Measurements from ENCODE around the gene TNS1. TPM values are rescaled to one million over a fixed set of nuclear protein-coding genes. Genes with fewer than 3 reads are reported as not detected.

TNS1 gene
- total RNA-seq, 2 donors from 2014 or later, result 27.8 to 149 TPM

DNA sequence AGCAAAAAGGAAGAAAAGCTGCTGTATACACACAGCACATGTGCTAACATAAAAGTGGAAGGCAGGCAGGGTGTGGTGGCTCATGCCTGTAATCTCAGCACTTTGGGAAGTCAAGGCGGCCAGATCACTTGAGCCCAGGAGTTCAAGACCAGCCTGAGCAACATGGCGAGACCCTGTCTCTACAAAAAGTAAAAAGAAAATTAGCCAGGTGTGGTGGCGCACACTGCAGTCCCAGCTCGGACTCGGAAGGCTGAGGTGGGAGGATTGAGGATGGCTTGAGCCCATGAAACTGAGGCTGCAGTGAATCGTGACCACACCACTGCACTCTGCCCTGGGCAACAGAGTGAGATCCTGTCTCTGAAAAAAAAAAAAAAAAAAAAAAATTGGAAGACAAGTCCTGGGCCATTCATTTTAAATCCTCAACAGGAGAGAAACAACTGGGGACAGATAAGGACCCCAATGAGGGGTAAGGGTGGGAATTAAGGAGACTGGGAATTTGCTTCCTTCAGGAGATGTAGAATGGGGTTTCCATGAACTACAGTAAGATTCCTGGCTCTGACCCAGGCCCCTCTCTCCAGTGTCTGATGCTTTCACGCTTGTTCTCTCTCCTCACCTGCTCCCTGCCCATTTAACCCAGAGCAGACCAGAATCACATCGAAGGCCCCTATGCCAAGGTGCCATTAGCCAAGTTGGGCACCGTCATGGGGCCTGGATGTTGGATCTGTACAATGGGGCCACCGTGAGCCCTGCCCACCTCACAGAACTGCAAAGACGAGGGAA is 29.6 kb downstream of the TNS1 start:
- ATAC-seq (no peak), DNase-seq (no peak)

DNA sequence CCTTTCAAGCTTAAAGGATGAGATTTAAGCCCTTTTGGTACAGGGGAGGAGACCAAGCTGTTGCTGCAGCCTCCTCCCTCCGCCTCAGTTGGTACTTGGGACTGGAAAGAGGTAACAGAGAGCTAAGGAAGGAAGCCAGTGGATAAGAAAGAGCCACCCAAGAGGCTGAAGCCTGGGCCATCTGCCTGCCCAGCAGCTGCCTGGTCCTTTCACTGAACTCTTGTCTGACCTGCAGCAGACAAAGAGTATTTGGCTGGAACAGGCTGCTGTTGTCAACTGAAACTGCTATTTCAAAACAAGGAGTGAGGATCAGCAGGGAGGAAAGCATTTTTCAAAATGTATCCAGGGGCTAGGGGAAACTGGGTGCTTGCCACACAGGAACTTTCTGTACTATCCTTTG is 30.3 kb downstream of the TNS1 start:
- ATAC-seq (no peak), DNase-seq (no peak)
- intact Hi-C loops (cut with DNase I, micrococcal nuclease), result no loop called here

More for the DNA sequence above, 29.6 kb downstream of the TNS1 start:
- intact Hi-C loops (cut with DNase I, micrococcal nuclease), result no loop called here

DNA sequence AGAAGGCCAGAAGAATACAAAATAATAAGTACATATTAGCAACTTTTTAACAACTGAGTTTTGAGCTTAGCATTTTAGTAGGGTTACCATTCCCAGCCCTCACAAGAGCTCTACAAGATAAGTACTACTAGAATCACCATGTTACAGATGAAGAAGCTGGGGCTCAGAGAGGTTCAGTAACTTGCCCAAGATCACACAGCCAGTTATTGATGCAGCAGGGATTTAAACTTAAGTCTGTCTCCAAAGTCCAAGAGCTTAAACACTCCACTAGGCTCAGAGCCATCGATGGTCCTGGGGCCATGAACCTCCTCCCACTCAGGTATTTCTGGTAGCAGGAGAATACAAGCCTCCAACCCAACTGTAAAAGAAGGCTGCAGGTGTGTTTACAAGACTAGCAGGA is 30.8 kb downstream of the TNS1 start:
- intact Hi-C loops (cut with DNase I, micrococcal nuclease), result no loop called here
- ATAC-seq, result no peak
- no peak for DNase-seq

- DNase-seq (no peak), ATAC-seq (no peak)
- intact Hi-C loops (cut with DNase I, micrococcal nuclease), result no loop called here
Measured at GRCh38 chr2:217971166-217971565, 31.6 kb downstream of the TNS1 start.

GRCh38 chr2:217970206-217970605 is 32.6 kb downstream of the TNS1 start:
- ATAC-seq (no peak), DNase-seq (no peak)
- intact Hi-C loops (cut with DNase I, micrococcal nuclease), result no loop called here

GRCh38 chr2:217969588-217969987 is 33.2 kb downstream of the TNS1 start:
- no peak for DNase-seq
- ATAC-seq, result no peak
- intact Hi-C loops (cut with DNase I, micrococcal nuclease), result no loop called here

DNA sequence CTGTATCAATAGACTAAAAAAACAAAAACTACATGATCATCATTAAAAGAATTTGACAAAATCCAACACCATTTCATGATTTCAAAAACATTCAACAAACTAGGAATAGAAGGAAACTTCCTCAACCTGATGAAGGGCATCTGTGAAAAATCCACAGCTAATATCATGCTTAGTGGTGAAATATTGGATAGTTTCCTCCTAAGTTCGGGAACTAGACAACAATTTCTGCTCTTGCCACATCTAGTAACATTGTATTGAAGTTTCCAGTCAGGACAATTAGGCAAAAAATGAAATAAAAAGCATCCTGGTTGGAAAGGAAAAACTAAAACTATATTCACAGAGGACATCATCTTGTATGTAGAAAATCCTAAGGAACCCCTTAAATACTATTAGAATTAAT is 34.8 kb downstream of the TNS1 start:
- no peak for DNase-seq
- no peak for ATAC-seq
- intact Hi-C loops (cut with DNase I, micrococcal nuclease), result no loop called here

GRCh38 chr2:217966423-217967070 is 36.2 kb downstream of the TNS1 start:
- DNase-seq, result peak in 1 of 2 donors; percentile 28
- ATAC-seq, result no peak
- intact Hi-C loops (cut with DNase I, micrococcal nuclease), result no loop called here

DNA sequence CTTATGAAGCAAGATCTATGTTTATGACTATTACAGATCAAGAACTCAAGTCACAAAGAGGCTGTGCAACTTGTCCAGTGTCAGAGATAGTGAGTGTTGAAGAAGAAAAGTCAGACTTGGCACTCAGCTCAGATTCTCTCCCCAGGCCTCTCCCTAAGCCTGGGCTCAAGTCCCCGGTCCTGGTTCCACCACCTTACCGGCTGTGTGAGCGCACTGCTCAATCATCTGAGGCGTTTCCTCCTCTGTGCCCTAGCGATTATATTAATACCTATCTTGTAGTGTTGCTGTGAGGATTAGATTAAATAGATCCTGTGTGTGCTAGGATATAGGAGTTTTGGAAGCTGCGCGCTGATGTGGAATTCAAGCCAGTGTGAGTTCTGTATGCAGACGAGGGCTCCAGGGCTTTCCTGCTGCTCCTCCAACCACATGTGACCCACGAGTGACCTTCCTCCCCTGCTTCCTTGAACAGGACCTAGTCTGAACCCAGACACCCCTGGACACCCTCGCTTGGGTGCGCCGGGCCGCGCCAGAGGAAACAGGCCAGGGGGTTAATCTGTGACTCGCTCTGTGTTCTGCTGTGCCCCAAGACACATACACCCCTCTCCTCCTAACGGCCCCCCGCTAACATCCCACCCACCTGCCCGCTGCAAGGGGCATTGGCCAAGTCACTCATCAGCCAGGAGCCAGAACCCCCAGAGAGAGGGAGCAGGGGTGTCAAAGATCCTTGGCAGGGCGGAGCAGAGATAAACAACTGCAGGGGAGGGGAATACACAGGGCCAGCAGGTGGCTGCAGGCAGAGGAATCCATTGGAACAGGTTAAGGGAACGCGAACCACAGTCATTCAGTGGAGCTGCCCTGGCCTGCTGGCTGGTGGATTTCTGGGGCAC is 38.3 kb downstream of the TNS1 start:
- ATAC-seq, result no peak
- intact Hi-C loops (cut with DNase I, micrococcal nuclease), result no loop called here
- peak in 1 of 2 donors; percentile 22 for DNase-seq

GRCh38 chr2:217960351-217960750 is 42.4 kb downstream of the TNS1 start:
- DNase-seq (no peak), ATAC-seq (no peak)
- intact Hi-C loops (cut with DNase I, micrococcal nuclease), result no loop called here

DNA sequence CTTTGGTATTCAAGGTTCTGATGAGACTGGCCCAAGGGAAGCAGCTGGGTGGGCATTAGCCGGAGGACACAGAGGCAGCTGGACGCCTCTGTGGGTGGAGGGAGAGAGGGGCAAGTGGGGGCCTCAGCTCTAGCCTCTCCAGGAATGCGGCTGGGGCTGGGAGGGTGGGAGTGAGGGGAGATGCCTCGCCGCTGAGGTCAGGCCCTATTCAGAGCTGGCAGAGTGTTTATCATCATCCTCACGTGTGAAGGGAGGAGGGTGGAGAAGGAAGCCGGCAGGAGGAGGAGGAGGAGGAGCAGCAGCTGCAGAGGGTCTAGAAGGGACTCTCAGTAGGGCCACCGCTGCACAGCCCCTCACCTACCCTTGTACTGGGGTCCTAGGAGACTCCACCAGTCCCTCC is 43.1 kb downstream of the TNS1 start:
- DNase-seq (peak in 1 of 2 donors; percentile 24), ATAC-seq (no peak)
- intact Hi-C loops (cut with DNase I, micrococcal nuclease), result no loop called here

GRCh38 chr2:217958884-217959225 is 43.9 kb downstream of the TNS1 start:
- ATAC-seq (no peak), DNase-seq (no peak)
- intact Hi-C loops (cut with DNase I, micrococcal nuclease), result no loop called here

DNA sequence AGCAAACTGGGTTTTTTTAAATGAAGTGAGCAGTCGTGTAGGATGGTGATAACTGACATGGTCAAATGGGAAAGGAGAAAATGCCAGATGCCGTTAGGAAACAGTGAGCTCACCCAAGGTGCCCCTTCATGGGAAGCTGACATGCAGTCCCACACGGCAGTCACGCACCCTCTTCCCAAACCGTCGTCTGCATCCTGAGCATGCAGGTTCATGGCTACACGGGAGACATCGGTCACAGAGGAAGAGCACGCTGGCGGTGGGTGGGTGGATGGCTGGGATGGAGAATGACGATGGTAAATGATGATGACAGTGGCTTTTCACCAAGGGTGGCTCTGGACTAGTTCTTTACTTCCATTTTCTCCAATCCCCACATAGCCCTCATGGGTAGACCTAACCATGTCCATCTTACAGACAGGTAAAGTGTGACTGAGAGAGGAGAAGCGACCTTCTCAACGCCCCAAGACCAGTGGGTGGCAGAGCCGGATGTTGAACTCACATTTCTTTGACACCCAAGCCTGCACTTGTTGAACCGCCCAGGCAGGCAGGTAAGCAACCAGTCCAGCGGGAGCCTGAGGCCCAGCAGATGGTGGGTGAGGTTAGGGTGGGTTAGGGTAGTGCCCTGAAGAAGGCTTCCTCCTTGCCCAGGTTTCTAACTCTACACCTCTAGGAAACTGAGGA is 44.5 kb downstream of the TNS1 start:
- DNase-seq (no peak), ATAC-seq (no peak)
- intact Hi-C loops (cut with DNase I, micrococcal nuclease), result no loop called here

- ATAC-seq (peak; percentile 27), DNase-seq (peak; percentile 9 to 67)
- intact Hi-C loops (cut with DNase I, micrococcal nuclease), result no loop called here
Measured at GRCh38 chr2:217956586-217957457, 46.0 kb downstream of the TNS1 start.

DNA sequence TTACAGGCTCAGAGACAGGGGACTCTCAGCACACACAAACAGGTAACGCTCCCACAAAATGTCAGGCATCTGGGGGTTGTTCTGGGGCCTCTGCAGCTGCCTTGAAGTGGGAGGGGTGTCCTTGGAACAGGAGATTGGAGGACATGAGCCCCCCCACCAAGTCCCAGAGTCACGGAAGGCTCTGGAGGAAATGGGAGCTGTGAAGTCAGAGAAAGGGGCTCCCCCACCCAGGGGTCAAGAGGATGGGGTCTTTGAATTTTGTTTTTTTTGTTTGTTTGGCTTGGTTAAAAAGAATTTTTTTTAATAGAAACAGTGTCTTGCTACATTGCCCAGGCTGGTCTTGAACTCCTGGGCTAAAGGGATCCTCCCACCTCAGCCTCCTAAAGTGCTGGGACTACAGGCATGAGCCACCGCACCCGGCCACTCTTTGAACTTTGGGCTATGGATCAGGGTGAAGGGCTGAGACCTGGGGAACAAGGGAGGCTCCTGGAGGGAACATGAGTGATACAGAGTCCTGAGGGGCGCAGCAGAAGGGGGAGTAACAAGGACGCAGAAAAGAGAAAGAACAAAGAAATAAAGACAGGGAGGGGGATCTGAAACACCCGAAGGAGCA is 46.8 kb downstream of the TNS1 start:
- intact Hi-C loops (cut with DNase I, micrococcal nuclease), result no loop called here
- DNase-seq (no peak), ATAC-seq (no peak)

DNA sequence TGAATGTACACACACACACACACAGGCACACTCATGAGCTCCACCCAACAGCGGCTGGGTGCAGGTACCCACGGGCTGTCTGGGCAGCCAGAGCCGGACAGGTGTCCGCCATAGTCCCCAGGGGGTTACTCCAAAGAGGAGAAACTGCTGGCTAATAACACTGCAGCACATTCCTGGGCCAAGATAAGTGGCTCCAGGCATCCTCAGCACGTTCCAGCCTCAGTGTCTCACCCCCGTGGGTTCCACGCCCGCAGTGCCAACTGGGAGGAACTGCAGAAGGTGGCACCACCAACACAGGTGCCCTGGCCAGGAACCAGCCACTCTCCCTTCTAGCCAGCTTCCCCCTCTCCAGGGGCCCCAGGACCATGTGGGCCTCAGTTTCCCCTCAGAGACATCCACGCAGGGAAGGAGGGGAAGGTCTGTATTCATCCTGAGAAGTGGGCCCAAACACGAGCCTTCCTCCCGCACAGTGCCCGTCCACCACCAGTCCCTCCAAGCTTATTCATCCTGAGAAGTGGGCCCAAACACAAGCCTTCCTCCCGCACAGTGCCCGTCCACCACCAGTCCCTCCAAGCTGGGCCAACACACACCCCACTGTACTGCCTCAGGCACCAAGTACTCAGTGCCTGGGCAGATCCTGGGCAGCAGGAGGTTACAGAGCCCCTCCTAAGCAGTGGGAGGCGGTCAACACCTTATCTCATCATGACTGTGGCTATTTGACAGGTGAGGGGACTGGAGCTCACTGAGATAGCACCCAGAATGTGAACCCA is 47.6 kb downstream of the TNS1 start:
- intact Hi-C loops (cut with DNase I, micrococcal nuclease), result no loop called here
- ATAC-seq (no peak), DNase-seq (no peak)

- intact Hi-C loops (cut with DNase I, micrococcal nuclease), result no loop called here
- ATAC-seq, result no peak
Measured at GRCh38 chr2:217954469-217954868, 48.3 kb downstream of the TNS1 start.

More at GRCh38 chr2:217954469-217954868, 48.3 kb downstream of the TNS1 start:
- no peak for DNase-seq
